Measurements from ENCODE around the gene DCTD. TPM values are rescaled to one million over a fixed set of nuclear protein-coding genes. Genes with fewer than 3 reads are reported as not detected.
A peak's percentile ranks its signal among the peaks of the same experiment; 100 is the strongest.

The DCTD gene
- total and polyA plus RNA-seq, 2 of the 13 experiments (the other 11 are each of a cell fraction or from before 2014, with no cell fraction given) = 85.1 to 95.3 TPM

- peak; percentile 64; the same call in 1 of the 2 replicates for TF ChIP-seq ARHGAP35 (CRISPR knock-in tag; IDR thresholded peaks at IDR 0.05; ENCODE audit: borderline replicate concordance)
- TF ChIP-seq MED1 (CRISPR knock-in tag; IDR thresholded peaks at IDR 0.05) = peak; percentile 40
- TF ChIP-seq ATF4 (CRISPR knock-in tag; IDR thresholded peaks at IDR 0.05) = no peak
- no peak for TF ChIP-seq NFATC3 (CRISPR knock-in tag; IDR thresholded peaks at IDR 0.05)
- no peak for TF ChIP-seq ZNF281 (CRISPR knock-in tag; IDR thresholded peaks at IDR 0.05; ENCODE audit: borderline replicate concordance)
- no peak for TF ChIP-seq PREB (CRISPR knock-in tag; IDR thresholded peaks at IDR 0.05)
- no peak for TF ChIP-seq BHLHE40 (IDR thresholded peaks at IDR 0.05; ENCODE audit: low read length)
- no peak for TF ChIP-seq STAT5B (CRISPR knock-in tag; IDR thresholded peaks at IDR 0.05)
- TF ChIP-seq ATM (IDR thresholded peaks at IDR 0.05; ENCODE audit: borderline replicate concordance) = no peak
- no peak for TF ChIP-seq ARID3A (IDR thresholded peaks at IDR 0.05; ENCODE audit: low read depth, low read length)
- peak; percentile 53; the same call in 1 of the 2 replicates for TF ChIP-seq ZNF546 (CRISPR knock-in tag; conservative IDR thresholded peaks at IDR 0.05)
- no peak for TF ChIP-seq JARID2 (CRISPR knock-in tag; IDR thresholded peaks at IDR 0.05; ENCODE audit: insufficient replicate concordance)
- TF ChIP-seq AKNA (CRISPR knock-in tag; IDR thresholded peaks at IDR 0.05; ENCODE audit: borderline replicate concordance) = no peak
- 0 out of 2 replicates have a peak, but pooled peaks have one; percentile 42 for TF ChIP-seq ZFP36L1 (CRISPR knock-in tag; IDR thresholded peaks at IDR 0.05)
- no peak for TF ChIP-seq NKX3-1 (CRISPR knock-in tag; IDR thresholded peaks at IDR 0.05)
Observed at GRCh38 chr4:182917182-182918043, at the start of gene DCTD (continued).

Measured in HepG2 (cell line).